Type B pancreatic cell (in vitro differentiated cells): ENCODE results near the gene BAG1. TPM values are rescaled to one million over a fixed set of nuclear protein-coding genes. Genes with fewer than 3 reads are reported as not detected.

Experiments used
- DNase-seq: peaks from one replicate; pipeline ENCODE4 v3.0.0; 2021; ENCODE audit warnings: mixed read lengths; ENCODE audit not compliant: unreplicated experiment; ENCODE audit errors: extremely low spot score
- H3K27ac Mint-ChIP-seq: 2 replicates; pipeline ENCODE4 v1.8.0; 2021; ENCODE audit warnings: mild to moderate bottlenecking, mixed read lengths
- H3K27me3 Mint-ChIP-seq: 2 replicates; pipeline ENCODE4 v1.8.0; 2021; ENCODE audit warnings: mixed read lengths
- H3K36me3 Mint-ChIP-seq: 2 replicates; pipeline ENCODE4 v1.8.0; 2021; ENCODE audit warnings: mixed read lengths
- H3K4me1 Mint-ChIP-seq: one replicate; pipeline ENCODE4 v1.8.0; 2021; ENCODE audit warnings: mixed read lengths; ENCODE audit not compliant: unreplicated experiment
- H3K4me3 Mint-ChIP-seq: 2 replicates; pipeline ENCODE4 v1.8.0; 2021; ENCODE audit warnings: mild to moderate bottlenecking, mixed read lengths
- H3K9me3 Mint-ChIP-seq: 2 replicates; pipeline ENCODE4 v1.8.0; 2021; ENCODE audit warnings: mixed read lengths
- total RNA-seq: library from RNA; stranded (reverse); gene quantifications from 2 replicates; pipeline ENCODE4 v1.2.1, GENCODE V29; 2021; ENCODE audit warnings: low replicate concordance
- TF ChIP-seq, protein P1 (sequence below): fragments of 200-600 bp; sonication (generic); conservative IDR thresholded peaks from 2 replicates; pipeline ENCODE4 v1.5.0; 2021; ENCODE audit warnings: antibody characterized with exemption, mild to moderate bottlenecking

BAG1 gene
- total RNA-seq, 1 donor from 2014 or later = 92.6 TPM

DNA sequence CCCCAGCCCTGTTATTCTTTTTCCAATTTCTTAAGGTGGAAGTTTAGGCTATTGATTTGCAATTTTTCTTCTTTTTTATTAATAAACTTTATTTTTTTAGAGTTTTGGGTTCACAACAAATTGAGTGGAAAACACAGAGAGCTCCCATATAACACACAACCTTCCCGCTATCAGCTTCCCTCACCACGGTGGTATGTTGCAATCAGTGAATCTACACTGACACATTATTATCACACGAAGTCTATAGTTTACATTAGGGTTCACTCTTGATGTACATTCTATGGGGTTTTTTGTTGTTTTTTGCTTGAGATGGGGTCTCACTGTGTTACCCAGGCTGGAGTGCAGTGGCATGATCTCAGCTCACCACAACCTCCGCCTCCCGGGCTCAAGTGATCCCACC, 21.0 kb upstream of the BAG1 start:
- DNase-seq = no peak
- TF ChIP-seq, protein P1, sequence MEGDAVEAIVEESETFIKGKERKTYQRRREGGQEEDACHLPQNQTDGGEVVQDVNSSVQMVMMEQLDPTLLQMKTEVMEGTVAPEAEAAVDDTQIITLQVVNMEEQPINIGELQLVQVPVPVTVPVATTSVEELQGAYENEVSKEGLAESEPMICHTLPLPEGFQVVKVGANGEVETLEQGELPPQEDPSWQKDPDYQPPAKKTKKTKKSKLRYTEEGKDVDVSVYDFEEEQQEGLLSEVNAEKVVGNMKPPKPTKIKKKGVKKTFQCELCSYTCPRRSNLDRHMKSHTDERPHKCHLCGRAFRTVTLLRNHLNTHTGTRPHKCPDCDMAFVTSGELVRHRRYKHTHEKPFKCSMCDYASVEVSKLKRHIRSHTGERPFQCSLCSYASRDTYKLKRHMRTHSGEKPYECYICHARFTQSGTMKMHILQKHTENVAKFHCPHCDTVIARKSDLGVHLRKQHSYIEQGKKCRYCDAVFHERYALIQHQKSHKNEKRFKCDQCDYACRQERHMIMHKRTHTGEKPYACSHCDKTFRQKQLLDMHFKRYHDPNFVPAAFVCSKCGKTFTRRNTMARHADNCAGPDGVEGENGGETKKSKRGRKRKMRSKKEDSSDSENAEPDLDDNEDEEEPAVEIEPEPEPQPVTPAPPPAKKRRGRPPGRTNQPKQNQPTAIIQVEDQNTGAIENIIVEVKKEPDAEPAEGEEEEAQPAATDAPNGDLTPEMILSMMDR = no peak
- no peaks in the 10 kb centered on the region for H3K27me3 Mint-ChIP-seq
- no peak overlapping the region for H3K4me3 Mint-ChIP-seq
- H3K27ac Mint-ChIP-seq = no peak overlapping the region
- peaks cover 5% of the 10 kb centered on the region for H3K4me1 Mint-ChIP-seq
- H3K9me3 Mint-ChIP-seq = no peaks in the 10 kb centered on the region
- peaks cover 4% of the 10 kb centered on the region for H3K36me3 Mint-ChIP-seq

DNA sequence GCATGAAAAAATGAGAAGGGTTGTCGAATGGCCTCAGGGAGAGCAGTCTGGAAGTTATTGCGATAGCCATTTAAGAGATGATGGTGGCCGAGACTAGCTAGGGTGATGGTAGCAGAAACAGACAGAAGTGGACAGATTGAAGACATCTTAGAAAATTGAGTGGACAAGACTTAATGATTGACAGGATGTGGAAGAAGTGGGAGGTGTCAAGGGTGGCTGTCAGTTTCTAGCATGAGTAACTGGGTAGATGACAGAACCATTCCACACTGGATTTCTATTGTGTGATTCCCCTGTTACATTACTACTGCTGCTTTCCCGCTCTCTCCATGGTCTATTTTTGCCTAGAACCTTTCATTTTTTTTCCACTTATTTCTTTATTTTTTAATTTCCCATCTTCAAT, 13.0 kb upstream of the BAG1 start:
- Mint-ChIP-seq H3K36me3 (peaks cover 15% of the 10 kb centered on the region), H3K4me1 (no peaks in the 10 kb centered on the region), H3K9me3 (no peaks in the 10 kb centered on the region), H3K4me3 (no peak overlapping the region), H3K27ac (no peak overlapping the region), H3K27me3 (no peaks in the 10 kb centered on the region)
- TF ChIP-seq, protein P1 = no peak
- DNase-seq = no peak

- no peak overlapping the region for H3K27ac Mint-ChIP-seq
- TF ChIP-seq, protein P1 = no peak
- no peaks in the 10 kb centered on the region for H3K4me1 Mint-ChIP-seq
- DNase-seq = no peak
- H3K4me3 Mint-ChIP-seq = no peak overlapping the region
- peaks cover 15% of the 10 kb centered on the region for H3K36me3 Mint-ChIP-seq
- H3K9me3 Mint-ChIP-seq = no peaks in the 10 kb centered on the region
- no peaks in the 10 kb centered on the region for H3K27me3 Mint-ChIP-seq
Measured at GRCh38 chr9:33273972-33274328, 9.4 kb upstream of the BAG1 start.

DNA sequence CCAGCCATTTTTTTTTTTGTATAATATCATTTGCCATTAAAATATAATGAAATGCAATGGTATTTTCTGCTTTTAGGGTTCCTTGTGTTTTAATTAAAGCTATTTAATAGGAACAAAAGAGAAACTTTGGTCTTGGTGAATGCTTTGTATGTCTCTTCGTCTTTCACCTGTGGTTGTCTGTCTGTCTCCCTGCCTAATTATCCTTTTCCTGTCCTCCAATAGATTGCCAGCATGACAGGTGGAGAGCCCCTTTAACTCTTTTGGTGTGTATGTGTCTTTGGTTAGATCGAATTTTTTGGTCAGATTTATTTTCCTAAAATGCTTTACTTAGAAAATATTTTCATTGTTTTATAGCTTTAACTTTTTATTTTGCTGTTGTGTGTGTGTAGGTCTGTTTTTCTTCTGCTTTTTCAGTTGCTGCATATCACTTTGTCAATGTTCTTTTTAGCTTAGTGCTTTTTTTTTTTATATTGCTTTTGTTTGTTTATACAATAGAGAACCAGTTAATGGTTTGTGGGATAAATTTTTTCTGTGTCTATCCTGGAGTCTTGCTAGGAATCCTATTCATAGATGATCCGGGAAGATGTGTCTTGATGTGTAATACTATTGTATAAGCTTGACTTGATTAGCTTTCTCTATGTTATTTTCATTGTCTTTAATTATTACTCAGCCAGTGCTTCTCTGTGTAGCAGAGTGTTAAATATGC, 8.9 kb upstream of the BAG1 start:
- DNase-seq = no peak
- Mint-ChIP-seq H3K9me3 (no peaks in the 10 kb centered on the region), H3K36me3 (peaks cover 15% of the 10 kb centered on the region), H3K4me1 (no peaks in the 10 kb centered on the region), H3K4me3 (no peak overlapping the region), H3K27ac (no peak overlapping the region), H3K27me3 (no peaks in the 10 kb centered on the region)
- TF ChIP-seq, protein P1 = no peak

DNA sequence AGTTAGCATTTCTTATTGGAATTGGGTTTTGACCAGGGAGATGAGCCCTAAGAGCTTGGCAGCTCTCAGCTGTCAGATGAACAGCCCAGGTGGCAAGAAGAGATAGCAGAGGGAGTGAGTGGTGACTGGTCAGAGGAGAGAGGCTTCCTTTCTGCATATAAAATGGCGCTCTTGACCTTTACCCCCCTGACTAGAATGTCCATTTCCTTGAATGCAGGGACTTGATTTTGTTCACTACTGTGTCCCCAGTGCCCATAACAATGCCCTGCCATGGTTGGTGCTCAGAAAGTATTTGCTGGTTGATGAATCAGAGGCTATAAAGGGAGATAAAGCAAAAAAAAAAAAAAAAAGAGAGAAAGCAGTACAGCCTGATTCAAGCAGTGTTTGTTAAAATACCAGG, 7.6 kb upstream of the BAG1 start:
- H3K4me1 Mint-ChIP-seq = no peaks in the 10 kb centered on the region
- no peak for DNase-seq
- no peaks in the 10 kb centered on the region for H3K27me3 Mint-ChIP-seq
- peaks cover 6% of the 10 kb centered on the region for H3K36me3 Mint-ChIP-seq
- no peak overlapping the region for H3K4me3 Mint-ChIP-seq
- H3K9me3 Mint-ChIP-seq = no peaks in the 10 kb centered on the region
- TF ChIP-seq, protein P1 = no peak
- H3K27ac Mint-ChIP-seq = no peak overlapping the region

- Mint-ChIP-seq H3K9me3 (no peaks in the 10 kb centered on the region), H3K4me3 (no peak overlapping the region), H3K36me3 (peaks cover 3% of the 10 kb centered on the region), H3K4me1 (peaks cover 3% of the 10 kb centered on the region), H3K27me3 (no peaks in the 10 kb centered on the region), H3K27ac (no peak overlapping the region)
- no peak for DNase-seq
- TF ChIP-seq, protein P1 = no peak
Measured at GRCh38 chr9:33270146-33270545, 5.6 kb upstream of the BAG1 start.
